HG03039 (cell line): ENCODE data around the gene DMRT1.

Experiments used
- ATAC-seq: cut with Tn5 transposase; IDR thresholded peaks from one replicate; pipeline ENCODE4 v1.9.1; 2021; ENCODE audit warnings: mild to moderate bottlenecking, moderate library complexity; ENCODE audit not compliant: unreplicated experiment

The DMRT1 gene

GRCh38 chr9:841371-842209 lies at the start of gene DMRT1:
DMRT1 (plus strand) TSS chr9:841697; CDS start chr9:841839, 142 bp downstream.
- no peak for ATAC-seq

GRCh38 chr9:792331-793260 lies 48.9 kb upstream of the DMRT1 start:
- no peak for ATAC-seq

GRCh38 chr9:794386-794785 lies 47.1 kb upstream of the DMRT1 start:
- no peak for ATAC-seq

- no peak for ATAC-seq
Measured at GRCh38 chr9:795869-796268, 45.6 kb upstream of the DMRT1 start.

- ATAC-seq: no peak
Measured at GRCh38 chr9:800591-801150, 40.8 kb upstream of the DMRT1 start.

- no peak for ATAC-seq
Measured at GRCh38 chr9:801399-802071, 40.0 kb upstream of the DMRT1 start.

GRCh38 chr9:804026-804425 lies 37.5 kb upstream of the DMRT1 start:
- no peak for ATAC-seq

- ATAC-seq: no peak
Measured at GRCh38 chr9:805151-805550, 36.3 kb upstream of the DMRT1 start.

GRCh38 chr9:806285-807156 lies 35.0 kb upstream of the DMRT1 start:
- ATAC-seq: no peak

- ATAC-seq: no peak
Measured at GRCh38 chr9:811106-811531, 30.4 kb upstream of the DMRT1 start.

- ATAC-seq: no peak
Measured at GRCh38 chr9:818958-819357, 22.5 kb upstream of the DMRT1 start.

- ATAC-seq: no peak
Measured at GRCh38 chr9:826500-827280, 14.8 kb upstream of the DMRT1 start.

- no peak for ATAC-seq
Measured at GRCh38 chr9:840343-840742, 1.2 kb upstream of the DMRT1 start.

- no peak for ATAC-seq
Measured at GRCh38 chr9:842635-843426, 1.3 kb downstream of the DMRT1 start.

- no peak for ATAC-seq
Measured at GRCh38 chr9:843427-843785, 1.9 kb downstream of the DMRT1 start.

- ATAC-seq: no peak
Measured at GRCh38 chr9:846852-847251, 5.4 kb downstream of the DMRT1 start.

- ATAC-seq: peak; percentile 78
Measured at GRCh38 chr9:847505-847904, 6.0 kb downstream of the DMRT1 start.

GRCh38 chr9:849431-849830 lies 7.9 kb downstream of the DMRT1 start:
- ATAC-seq: no peak
